Stimulated activated CD4-positive, alpha-beta T cell treated with anti-CD3 and anti-CD28 coated beads, Interleukin-12 subunit alpha, Interleukin-12 subunit beta, amount 100 ng/mL, for 24 hours (primary cell): ENCODE measurements around the gene WWOX.
A peak's percentile ranks its signal among the peaks of the same experiment; 100 is the strongest.

ENCODE experiments used
- DNase-seq, 2 experiments: peaks; one replicate each; pipeline ENCODE4 v3.0.0-alpha.2; 2020; ENCODE audit warnings: low read depth in 2 of 2

Gene WWOX

GRCh38 chr16:78900966-78901365, 801.5 kb downstream of the WWOX start:
- DNase-seq = no peak

- DNase-seq = no peak
These were observed 802.9 kb downstream of the WWOX start for GRCh38 chr16:78902321-78902720.

- DNase-seq = no peak
These were observed 803.8 kb downstream of the WWOX start for GRCh38 chr16:78903237-78903636.

GRCh38 chr16:78903843-78904242, 804.4 kb downstream of the WWOX start:
- DNase-seq = no peak

- DNase-seq = no peak
These were observed 806.7 kb downstream of the WWOX start for GRCh38 chr16:78906135-78906534.

GRCh38 chr16:78909226-78909625, 809.8 kb downstream of the WWOX start:
- no peak for DNase-seq

- DNase-seq = no peak
These were observed 816.4 kb downstream of the WWOX start for GRCh38 chr16:78915811-78916345.

- DNase-seq = no peak
These were observed 817.6 kb downstream of the WWOX start for GRCh38 chr16:78916928-78917545.

GRCh38 chr16:78918805-78919305, 819.4 kb downstream of the WWOX start:
- no peak for DNase-seq

GRCh38 chr16:78919852-78920251, 820.4 kb downstream of the WWOX start:
- DNase-seq = no peak

GRCh38 chr16:78920621-78921020, 821.2 kb downstream of the WWOX start:
- no peak for DNase-seq

- peak; percentile 1 to 28 for DNase-seq
These were observed 825.8 kb downstream of the WWOX start for GRCh38 chr16:78925083-78925767.

GRCh38 chr16:78926723-78927210, 827.3 kb downstream of the WWOX start:
- no peak for DNase-seq

GRCh38 chr16:78927766-78928165, 828.3 kb downstream of the WWOX start:
- no peak for DNase-seq

GRCh38 chr16:78929841-78930240, 830.4 kb downstream of the WWOX start:
- no peak for DNase-seq

GRCh38 chr16:78930561-78930960, 831.1 kb downstream of the WWOX start:
- no peak for DNase-seq

- DNase-seq = no peak
These were observed 831.8 kb downstream of the WWOX start for GRCh38 chr16:78931267-78931666.

- DNase-seq = no peak
These were observed 832.2 kb downstream of the WWOX start for GRCh38 chr16:78931678-78932077.

GRCh38 chr16:78932355-78932943, 833.0 kb downstream of the WWOX start:
- DNase-seq = no peak

- no peak for DNase-seq
These were observed 836.6 kb downstream of the WWOX start for GRCh38 chr16:78936060-78936459.

GRCh38 chr16:78939597-78939996, 840.1 kb downstream of the WWOX start:
- no peak for DNase-seq

- DNase-seq = no peak
These were observed 843.3 kb downstream of the WWOX start for GRCh38 chr16:78942625-78943245.
